OCI-LY7 (cell line): ENCODE data around the gene CAPRIN2. TPM values are rescaled to one million over a fixed set of nuclear protein-coding genes. Genes with fewer than 3 reads are reported as not detected.

Source experiments
- BruUV-seq: library from RNA; stranded (reverse); fragments of 400-500 nt; replicated peaks from 2 replicates; lab custom pipeline; 2021; lab: Mats Ljungman, UMichigan
- CTCF ChIA-PET: fragments of 300-600 bp; sonication (Branson Sonifier 250); formaldehyde crosslinking; loops from one replicate; lab custom pipeline; 2022; ENCODE audit warnings: antibody characterized with exemption; ENCODE audit not compliant: unreplicated experiment; lab: Charles Lee
- POLR2A ChIA-PET: fragments of 300-600 bp; sonication (Branson Sonifier 250); formaldehyde crosslinking; loops from one replicate; lab custom pipeline; 2022; ENCODE audit warnings: antibody characterized with exemption; lab: Charles Lee
- DNase-seq: peaks from one replicate; pipeline ENCODE4 v3.0.0-alpha.2; 2015; ENCODE audit warnings: low spot score
- H2AFZ ChIP-seq: fragments of 200-600 bp; sonication (generic), shearing (Covaris generic); 2 replicates; pipeline ENCODE4 v1.6.1; 2014; ENCODE audit warnings: mild to moderate bottlenecking, antibody characterized with exemption, low read length, moderate library complexity
- H3K27ac ChIP-seq: fragments of 200-600 bp; sonication (generic); 2 replicates; pipeline ENCODE4 v1.5.1; 2014; ENCODE audit warnings: mixed run types, low read depth, mild to moderate bottlenecking, moderate library complexity, low read length, inconsistent platforms; ENCODE audit not compliant: poor library complexity, severe bottlenecking
- H3K36me3 ChIP-seq: fragments of 200-600 bp; sonication (generic); 2 replicates; pipeline ENCODE4 v1.6.1; 2014; ENCODE audit warnings: mild to moderate bottlenecking, antibody characterized with exemption, low read length, moderate library complexity, mixed read lengths; ENCODE audit not compliant: insufficient read depth
- H3K4me1 ChIP-seq: fragments of 200-600 bp; sonication (generic); 2 replicates; pipeline ENCODE4 v1.5.1; 2014; ENCODE audit warnings: mild to moderate bottlenecking, low read length; ENCODE audit not compliant: insufficient read depth, poor library complexity, severe bottlenecking
- H3K4me2 ChIP-seq: fragments of 200-600 bp; sonication (generic); 2 replicates; pipeline ENCODE4 v1.6.1; 2014; ENCODE audit warnings: mild to moderate bottlenecking, low read length
- H3K4me3 ChIP-seq: fragments of 200-600 bp; sonication (generic); 2 replicates; pipeline ENCODE4 v1.5.1; 2014; ENCODE audit warnings: mild to moderate bottlenecking, low read depth, low read length; ENCODE audit not compliant: poor library complexity, severe bottlenecking
- H3K79me2 ChIP-seq: fragments of 200-600 bp; sonication (generic); 2 replicates; pipeline ENCODE4 v1.6.1; 2016; ENCODE audit warnings: low read depth, mild to moderate bottlenecking, low read length, moderate library complexity, mixed read lengths; ENCODE audit not compliant: insufficient read depth
- H3K9me2 ChIP-seq: fragments of 200-600 bp; sonication (generic); 2 replicates; pipeline ENCODE4 v1.6.1; 2016; ENCODE audit warnings: mild to moderate bottlenecking, low read length, mixed read lengths; ENCODE audit not compliant: insufficient read depth
- H3K9me3 ChIP-seq: fragments of 200-600 bp; sonication (generic); 2 replicates; pipeline ENCODE4 v1.6.1; 2014; ENCODE audit warnings: mild to moderate bottlenecking, mixed run types, low read length, mixed read lengths
- H4K20me1 ChIP-seq: fragments of 200-600 bp; sonication (generic); 2 replicates; pipeline ENCODE4 v1.6.1; 2014; ENCODE audit warnings: mild to moderate bottlenecking, antibody characterized with exemption, low read length, moderate library complexity, mixed read lengths; ENCODE audit not compliant: insufficient read depth
- CTCF ChIP-seq: fragments of 200-600 bp; sonication (generic); conservative IDR thresholded peaks from 2 replicates; pipeline ENCODE4 v1.5.1; 2014; ENCODE audit warnings: mild to moderate bottlenecking, antibody characterized with exemption, low read length, moderate library complexity, mixed read lengths
- EZH2phosphoT487 ChIP-seq: fragments of 200-600 bp; sonication (generic); IDR thresholded peaks from 2 replicates; pipeline ENCODE4 v1.6.1; 2018; ENCODE audit warnings: low read depth, borderline replicate concordance, mild to moderate bottlenecking, mixed run types, antibody characterized with exemption, low read length, moderate library complexity, mixed read lengths
- intact Hi-C: fragments of 100-400 bp; cut with micrococcal nuclease; formaldehyde crosslinking; loops from one replicate; pipeline ENCODE4 v1.10.0; 2022; ENCODE audit not compliant: unreplicated experiment
- total RNA-seq, 2 experiments: library from RNA; depleted of rRNA in 1 of 2; stranded (reverse); fragments of >200 nt in 1 of 2; shearing (Covaris generic) in 1 of 2; gene quantifications; 2 replicates each; pipeline ENCODE4 v1.2.3, GENCODE V29; 2014 to 2022

CAPRIN2 gene
- total RNA-seq, 2 experiments from 2014 or later: 21.7 to 23.7 TPM

GRCh38 chr12:30691122-30691879, 63.5 kb downstream of the CAPRIN2 start:
- H2AFZ ChIP-seq: no peak overlapping the region
- no TSS peak for BruUV-seq
- H3K27ac ChIP-seq: no peak overlapping the region
- TF ChIP-seq EZH2phosphoT487 (no peak), CTCF (no peak)
- H3K4me2 ChIP-seq: no peak overlapping the region
- peaks cover 40% of the 10 kb centered on the region; the same call in 1 of the 2 replicates for H3K79me2 ChIP-seq
- no peak for DNase-seq
- H4K20me1 ChIP-seq: no peaks in the 10 kb centered on the region
- CTCF ChIA-PET: no interaction called here
- H3K9me3 ChIP-seq: no peaks in the 10 kb centered on the region
- H3K36me3 ChIP-seq: peaks cover 11% of the 10 kb centered on the region; the same call in 1 of the 2 replicates
- peaks cover 20% of the 10 kb centered on the region for H3K4me1 ChIP-seq
- no peaks in the 10 kb centered on the region for H3K9me2 ChIP-seq
- POLR2A ChIA-PET: interaction anchor here (0.7 to 1.3 kb wide), 4 partner anchors 12 to 62 kb away, joined by 3 to 8 read pairs (median 5); no protein-coding TSS in a partner anchor
- no peak overlapping the region for H3K4me3 ChIP-seq
- intact Hi-C loops: no loop called here

- no TSS peak for BruUV-seq
- H3K36me3 ChIP-seq: peaks cover 30% of the 10 kb centered on the region
- H2AFZ ChIP-seq: no peak overlapping the region
- DNase-seq: no peak
- ChIA-PET POLR2A (no interaction called here), CTCF (no interaction called here)
- H3K27ac ChIP-seq: no peak overlapping the region
- no peaks in the 10 kb centered on the region for H3K9me2 ChIP-seq
- H3K79me2 ChIP-seq: peaks cover 11% of the 10 kb centered on the region; the same call in 1 of the 2 replicates
- H4K20me1 ChIP-seq: no peaks in the 10 kb centered on the region
- H3K4me2 ChIP-seq: no peak overlapping the region
- no peaks in the 10 kb centered on the region for H3K4me1 ChIP-seq
- no peak overlapping the region for H3K4me3 ChIP-seq
- TF ChIP-seq CTCF: no peak
- TF ChIP-seq EZH2phosphoT487: no peak
- no peaks in the 10 kb centered on the region for H3K9me3 ChIP-seq
- intact Hi-C loops: no loop called here
Observed at GRCh38 chr12:30687265-30687986, 67.3 kb downstream of the CAPRIN2 start.
